ENCODE data around the gene CPN1.
A peak's percentile ranks its signal among the peaks of the same experiment; 100 is the strongest.
"Not testable (repeated sequence)": the region's sequence is repeated elsewhere in the genome, so short reads cannot be mapped to it uniquely, and the experiment has no call there.

CPN1 gene

DNA sequence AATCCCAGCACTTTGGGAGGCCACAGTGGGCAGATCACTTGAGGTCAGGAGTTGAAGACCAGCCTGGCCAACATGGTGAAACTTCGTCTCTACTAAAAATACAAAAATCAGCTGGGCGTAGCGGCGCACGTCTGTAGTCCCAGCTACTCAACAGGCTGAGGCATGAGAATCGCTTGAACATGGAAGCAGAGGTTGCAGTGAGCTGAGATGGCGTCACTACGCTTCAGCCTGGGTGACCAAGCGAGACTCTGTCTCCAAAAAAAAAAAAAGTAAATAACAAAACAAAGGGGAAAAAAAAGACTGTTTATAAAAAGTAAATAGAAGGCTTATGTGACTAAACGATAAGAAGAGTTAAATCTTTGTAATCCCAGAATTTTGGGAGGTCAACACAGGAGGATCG is 56.9 kb downstream of the CPN1 start:
- Mint-ChIP-seq H3K27me3 (no peaks in the 10 kb centered on the region), H3K4me3 (no peak overlapping the region), H3K9me3 (peaks cover 5 to 6% of the 10 kb centered on the region in 2 donors), H3K27ac (no peak overlapping the region), H3K36me3 (peaks cover 5 to 6% of the 10 kb centered on the region in 2 donors), H3K4me1 (peaks cover 7 to 14% of the 10 kb centered on the region in 2 donors)
- DNase-seq (no peak), ATAC-seq (replicated peaks) (no peak)

DNA sequence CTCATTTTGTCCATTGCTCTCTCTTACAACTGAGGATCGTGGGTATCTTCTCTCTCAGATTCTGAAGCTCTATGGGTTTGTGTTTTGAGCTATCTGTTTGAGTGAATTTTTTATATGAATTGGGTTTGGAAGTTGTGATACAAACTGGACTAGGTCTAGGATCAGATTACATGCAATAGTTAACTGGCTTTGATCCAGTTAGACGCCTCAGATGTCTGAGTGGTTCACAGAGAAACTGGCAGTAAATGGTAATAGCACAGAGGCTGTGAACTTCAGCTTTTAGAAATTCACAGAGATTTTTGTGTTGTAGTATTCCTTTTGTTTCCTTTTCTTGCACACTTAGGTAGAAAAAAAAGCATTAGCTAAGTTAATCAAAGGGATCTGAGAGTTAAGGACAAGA is 59.3 kb downstream of the CPN1 start:
- peaks cover 7 to 14% of the 10 kb centered on the region in 2 donors for H3K4me1 Mint-ChIP-seq
- DNase-seq (no peak), ATAC-seq (replicated peaks) (no peak)
- H3K27ac Mint-ChIP-seq: no peak overlapping the region
- no peaks in the 10 kb centered on the region for H3K27me3 Mint-ChIP-seq
- no peak overlapping the region for H3K4me3 Mint-ChIP-seq
- H3K36me3 Mint-ChIP-seq: no peaks in the 10 kb centered on the region
- no peaks in the 10 kb centered on the region for H3K9me3 Mint-ChIP-seq

DNA sequence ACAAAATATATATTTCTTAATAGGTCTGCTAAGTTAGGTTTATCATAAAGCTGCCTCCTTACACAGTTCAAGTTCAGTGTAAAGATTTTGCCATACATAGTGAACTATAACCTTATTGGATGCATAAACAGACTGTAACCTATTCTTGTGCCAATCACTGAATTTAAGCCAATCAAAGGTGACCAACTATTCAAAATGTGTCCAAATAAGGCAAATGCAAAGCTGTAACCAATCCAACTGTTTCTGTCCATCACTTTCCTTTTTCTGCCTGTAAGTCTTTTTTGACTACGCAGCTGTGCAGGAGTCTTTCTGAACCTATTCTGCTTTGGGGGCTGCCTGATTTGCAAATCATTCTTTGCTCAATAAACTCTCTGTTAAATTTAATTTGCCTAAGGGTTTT is 60.3 kb downstream of the CPN1 start:
- no peak for DNase-seq
- no peaks in the 10 kb centered on the region for H3K9me3 Mint-ChIP-seq
- no peak overlapping the region for H3K27ac Mint-ChIP-seq
- peak in 1 of 2 donors; percentile 37 for ATAC-seq (replicated peaks)
- H3K4me1 Mint-ChIP-seq: peaks cover 7 to 14% of the 10 kb centered on the region in 2 donors
- H3K4me3 Mint-ChIP-seq: peak overlapping the region in 1 of 2 donors; percentile 46
- H3K36me3 Mint-ChIP-seq: no peaks in the 10 kb centered on the region
- H3K27me3 Mint-ChIP-seq: no peaks in the 10 kb centered on the region

DNA sequence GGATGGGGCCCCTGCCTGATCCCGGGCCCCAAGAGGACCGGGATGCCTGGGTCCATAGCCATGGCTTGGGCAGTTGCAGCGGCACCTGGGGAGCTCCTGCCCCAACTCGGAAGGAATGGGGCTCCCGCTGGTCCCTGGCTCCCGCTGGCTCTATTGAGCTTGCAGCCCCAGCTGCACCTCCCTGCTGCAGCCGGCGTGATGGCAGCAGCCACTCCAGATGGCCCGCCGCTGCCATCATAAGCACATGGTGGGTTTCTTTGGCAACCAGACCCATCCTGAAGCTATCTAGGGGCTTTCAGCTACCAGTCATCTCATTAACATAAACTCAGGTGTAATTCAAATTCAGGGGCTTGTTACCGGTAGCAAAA is 60.8 kb downstream of the CPN1 start:
- Mint-ChIP-seq H3K27ac (no peak overlapping the region), H3K36me3 (no peaks in the 10 kb centered on the region), H3K9me3 (no peaks in the 10 kb centered on the region), H3K4me1 (peaks cover 7 to 14% of the 10 kb centered on the region in 2 donors), H3K27me3 (no peaks in the 10 kb centered on the region), H3K4me3 (no peak overlapping the region)
- ATAC-seq (replicated peaks) (no peak), DNase-seq (no peak)

DNA sequence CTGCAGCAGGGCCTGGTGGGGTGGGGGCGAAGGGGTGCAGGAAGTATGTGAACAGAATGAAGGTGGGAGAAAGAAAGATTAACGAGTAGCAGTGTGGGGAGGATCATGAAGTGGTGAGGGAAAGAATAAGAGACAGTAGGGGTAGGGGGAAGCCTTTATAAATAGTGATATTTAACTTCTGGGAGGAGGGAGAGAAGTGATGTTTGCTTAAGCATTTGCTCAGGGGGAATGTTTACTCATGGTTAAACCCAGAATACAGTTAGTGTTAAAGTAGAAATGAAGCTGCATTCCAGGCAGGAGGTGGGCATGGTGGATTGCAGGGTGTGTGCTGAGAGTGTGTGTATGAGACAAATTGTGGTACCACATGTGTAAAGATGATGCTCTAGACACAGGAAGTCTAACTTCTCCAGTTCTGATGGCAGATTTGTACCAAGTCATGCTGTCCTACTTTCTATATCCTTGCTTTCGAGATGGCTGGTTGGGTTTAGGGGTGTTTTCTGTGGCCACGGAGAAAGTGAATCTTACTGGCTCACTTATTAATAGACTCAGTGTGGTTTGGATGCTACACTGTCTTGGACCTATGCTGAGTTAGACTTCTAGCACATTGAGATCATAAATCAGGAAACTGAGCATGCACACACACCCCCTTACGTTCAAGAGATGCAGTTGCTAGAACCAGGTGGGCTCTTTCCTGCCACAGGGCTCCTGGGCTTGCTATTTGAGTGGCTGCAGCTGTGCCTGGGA is 61.4 kb downstream of the CPN1 start:
- ATAC-seq (replicated peaks): peak; percentile 85 to 91
- H3K27me3 Mint-ChIP-seq: no peaks in the 10 kb centered on the region
- peaks cover 9 to 20% of the 10 kb centered on the region in 2 donors for H3K4me1 Mint-ChIP-seq
- no peaks in the 10 kb centered on the region for H3K9me3 Mint-ChIP-seq
- H3K36me3 Mint-ChIP-seq: no peaks in the 10 kb centered on the region
- no peak for DNase-seq
- no peak overlapping the region for H3K27ac Mint-ChIP-seq
- no peak overlapping the region for H3K4me3 Mint-ChIP-seq

DNA sequence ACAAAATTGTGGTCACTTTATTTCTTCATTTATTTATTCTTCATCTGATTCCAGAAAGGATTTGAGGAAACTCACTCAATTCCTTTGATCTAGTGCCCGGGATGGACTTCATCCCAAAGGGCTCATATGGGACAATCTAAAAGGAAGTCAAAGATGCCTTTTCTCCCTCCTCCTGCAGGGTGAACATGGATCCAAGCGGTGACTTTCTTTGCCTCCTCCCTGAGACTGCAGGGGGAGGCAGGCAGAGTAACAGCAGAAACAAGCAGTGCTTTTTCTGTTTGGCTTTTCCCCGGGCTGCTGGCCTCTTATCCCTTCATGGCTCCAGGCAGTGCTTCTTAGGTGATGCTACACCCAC is 61.9 kb downstream of the CPN1 start:
- no peaks in the 10 kb centered on the region for H3K9me3 Mint-ChIP-seq
- no peaks in the 10 kb centered on the region for H3K36me3 Mint-ChIP-seq
- DNase-seq: no peak
- H3K27ac Mint-ChIP-seq: no peak overlapping the region
- H3K4me3 Mint-ChIP-seq: no peak overlapping the region
- H3K4me1 Mint-ChIP-seq: peaks cover 11 to 24% of the 10 kb centered on the region in 2 donors
- no peak for ATAC-seq (replicated peaks)
- no peaks in the 10 kb centered on the region for H3K27me3 Mint-ChIP-seq

DNA sequence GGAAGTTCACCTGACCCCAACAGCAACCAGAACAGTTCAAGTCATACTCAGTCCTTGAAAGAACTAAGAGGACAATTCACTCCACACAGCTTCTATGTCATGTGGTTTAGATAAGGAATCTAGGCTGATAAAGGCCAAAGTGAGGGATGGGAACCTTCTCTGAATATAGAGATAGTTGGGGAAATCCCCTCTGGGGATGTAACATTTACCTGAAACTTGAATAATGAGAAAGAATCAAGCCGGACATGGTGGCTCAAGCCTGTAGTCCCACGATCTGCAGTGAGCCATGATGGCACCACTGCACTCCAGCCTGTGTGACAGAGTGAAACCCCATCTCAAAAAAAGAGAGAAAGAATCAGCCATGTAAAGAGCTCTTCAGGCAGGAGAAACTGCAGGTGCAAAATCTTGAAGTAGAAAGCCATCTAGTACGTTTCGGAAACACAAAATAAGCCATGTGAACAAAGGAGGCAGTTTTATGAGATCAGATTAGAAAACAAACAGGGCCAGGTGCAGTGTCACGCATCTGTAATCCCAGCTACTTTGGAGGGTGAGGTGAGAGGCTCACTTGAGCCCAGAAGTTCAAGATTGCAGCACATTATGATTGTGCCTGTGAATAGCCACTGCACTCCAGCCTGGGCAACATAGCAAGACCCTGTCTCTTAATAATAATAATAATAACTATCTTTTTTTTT is 67.5 kb downstream of the CPN1 start:
- peaks cover 25 to 43% of the 10 kb centered on the region in 2 donors for H3K4me1 Mint-ChIP-seq
- H3K27ac Mint-ChIP-seq: peak overlapping the region; percentile 95
- peak overlapping the region; percentile 69 to 76 for H3K4me3 Mint-ChIP-seq
- H3K27me3 Mint-ChIP-seq: no peaks in the 10 kb centered on the region
- peak; percentile 78 to 79 for ATAC-seq (replicated peaks)
- H3K9me3 Mint-ChIP-seq: no peaks in the 10 kb centered on the region
- H3K36me3 Mint-ChIP-seq: no peaks in the 10 kb centered on the region
- DNase-seq: peak; percentile 47

DNA sequence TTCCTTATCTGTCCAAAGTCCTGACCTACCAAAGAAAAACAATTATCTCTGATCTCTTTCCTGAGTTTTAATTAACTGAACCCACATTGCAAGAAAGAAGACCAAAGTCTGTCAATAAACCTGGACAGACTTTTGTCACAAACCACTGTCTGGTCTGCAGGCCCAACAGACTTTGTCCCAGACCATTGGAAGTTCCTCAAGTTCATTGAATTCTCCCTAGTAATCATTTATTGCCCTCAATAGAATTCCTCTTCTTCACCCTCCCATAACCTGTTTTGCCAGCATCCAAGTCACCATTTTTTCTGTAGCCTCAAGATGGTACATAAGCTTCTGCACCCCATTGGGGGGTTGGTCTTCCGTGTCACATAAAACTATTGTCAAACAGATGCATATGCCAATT is 68.0 kb downstream of the CPN1 start:
- ATAC-seq (replicated peaks): no peak
- H3K27ac Mint-ChIP-seq: peak overlapping the region; percentile 95
- H3K4me3 Mint-ChIP-seq: no peak overlapping the region

DNA sequence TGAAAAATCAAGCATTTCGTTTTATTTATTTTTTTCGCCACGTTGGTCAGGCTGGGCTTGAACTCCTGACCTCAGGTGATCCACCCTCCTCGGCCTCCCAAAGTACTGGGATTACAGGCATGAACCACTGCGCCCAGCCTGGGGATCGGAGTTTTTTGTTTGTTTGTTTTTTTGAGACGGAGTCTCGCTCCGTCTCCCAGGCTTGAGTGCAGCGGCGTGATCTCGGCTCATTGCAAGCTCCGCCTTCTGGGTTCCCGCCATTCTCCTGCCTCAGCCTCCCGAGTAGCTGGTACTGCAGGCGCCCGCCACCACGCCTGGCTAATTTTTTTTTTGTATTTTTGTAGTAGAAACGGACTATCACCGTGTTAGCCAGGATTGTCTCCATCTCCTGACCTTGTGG is 69.8 kb downstream of the CPN1 start:
- peaks cover 38 to 63% of the 10 kb centered on the region in 2 donors for H3K4me1 Mint-ChIP-seq
- DNase-seq; H3K27ac Mint-ChIP-seq; H3K4me3 Mint-ChIP-seq; H3K27me3 Mint-ChIP-seq; H3K36me3 Mint-ChIP-seq; H3K9me3 Mint-ChIP-seq; ATAC-seq (replicated peaks): not testable (repeated sequence)

More for the DNA sequence above, 68.0 kb downstream of the CPN1 start:
- no peaks in the 10 kb centered on the region for H3K27me3 Mint-ChIP-seq
- no peak for DNase-seq
- peaks cover 28 to 47% of the 10 kb centered on the region in 2 donors for H3K4me1 Mint-ChIP-seq
- no peaks in the 10 kb centered on the region for H3K9me3 Mint-ChIP-seq
- H3K36me3 Mint-ChIP-seq: no peaks in the 10 kb centered on the region

DNA sequence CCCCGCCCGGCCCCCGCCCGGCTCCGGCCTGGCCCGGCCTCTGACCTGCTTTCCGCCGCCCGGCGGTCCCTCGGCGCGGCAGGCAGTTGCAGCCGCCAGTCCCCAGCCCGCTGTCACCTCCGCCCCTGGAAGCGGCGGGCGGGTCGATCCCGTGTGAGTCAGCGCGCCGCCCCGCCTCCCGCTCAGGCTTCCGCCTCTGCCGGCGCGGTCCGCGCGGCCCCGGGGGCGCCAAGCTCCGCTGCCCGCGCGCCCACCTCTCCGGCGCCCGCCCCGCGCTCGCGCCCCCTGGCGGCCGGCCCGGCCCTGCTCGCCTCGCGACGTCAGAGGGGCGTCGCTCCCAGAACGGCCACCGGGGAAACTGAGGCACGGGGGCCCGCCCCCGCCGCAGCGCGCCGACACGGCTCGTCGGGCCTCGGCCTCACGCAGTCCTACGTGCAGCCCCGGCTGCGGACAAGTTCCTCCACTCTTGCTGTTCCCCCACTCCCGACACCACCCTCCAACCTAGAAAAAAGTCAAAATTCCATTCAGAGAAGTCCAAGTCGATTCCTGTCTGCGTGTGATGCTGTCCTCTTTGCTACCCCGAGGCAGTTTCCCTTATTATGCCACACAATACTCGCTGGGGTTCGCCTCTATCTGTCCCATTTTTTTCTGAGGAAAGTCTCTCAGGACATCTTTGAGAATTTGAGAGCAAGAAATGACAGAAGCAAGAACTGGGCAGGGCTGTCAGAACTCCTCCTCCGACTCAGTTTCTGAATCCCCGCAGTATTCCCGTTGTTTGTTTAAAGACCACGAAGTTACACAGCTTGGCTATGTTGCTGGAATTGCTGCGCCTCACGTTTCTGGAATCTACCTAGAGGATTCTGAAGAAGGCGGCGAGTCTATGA is 71.6 kb downstream of the CPN1 start, which contains the start of gene DNMBP:
DNMBP (minus strand) TSS at position 155 of the 884 bp plus-strand sequence. CDS start 37,823 bp downstream, outside the sequence.
- peak; percentile 78 for DNase-seq
- Mint-ChIP-seq H3K27ac (peak within 1 kb of the TSS; percentile 95), H3K4me3 (peak within 1 kb of the TSS; percentile 94 to 96), H3K27me3 (no peaks in the 10 kb centered on the region), H3K36me3 (peaks cover 0 to 1% of the 10 kb centered on the region in 2 donors), H3K9me3 (no peaks in the 10 kb centered on the region), H3K4me1 (peaks cover 51 to 75% of the 10 kb centered on the region in 2 donors)
- ATAC-seq (replicated peaks): peak; percentile 81 to 84

DNA sequence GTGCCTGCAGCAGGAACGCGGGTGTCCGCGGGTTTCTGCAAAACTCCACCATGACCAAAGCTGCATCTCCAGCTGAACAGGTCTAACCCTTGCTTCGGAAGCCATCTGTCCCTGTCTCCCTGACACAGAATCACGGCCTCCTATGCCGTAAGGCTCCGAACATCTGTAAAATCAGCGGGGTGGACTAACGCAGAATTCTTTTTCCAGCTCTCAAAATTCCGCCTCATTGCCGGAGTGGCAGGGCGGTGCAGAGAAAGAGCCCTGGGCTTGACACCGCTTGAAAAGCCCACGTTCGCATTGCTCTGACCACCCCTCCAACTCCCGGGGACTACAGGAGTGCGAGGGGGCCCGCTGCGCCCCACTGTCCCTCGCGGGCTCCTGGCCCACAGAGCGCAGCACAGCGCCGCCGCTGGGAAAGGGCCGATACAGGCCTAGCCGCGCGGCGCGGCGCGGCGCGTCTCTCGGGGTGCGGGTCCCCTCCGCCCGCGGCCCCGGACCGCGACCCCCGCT is 72.3 kb downstream of the CPN1 start:
- peak overlapping the region; percentile 94 to 96 for H3K4me3 Mint-ChIP-seq
- peak overlapping the region; percentile 82 for H3K27ac Mint-ChIP-seq
- H3K9me3 Mint-ChIP-seq: no peaks in the 10 kb centered on the region
- peaks cover 0 to 1% of the 10 kb centered on the region in 2 donors for H3K36me3 Mint-ChIP-seq
- H3K27me3 Mint-ChIP-seq: no peaks in the 10 kb centered on the region
- DNase-seq: no peak
- peaks cover 50 to 72% of the 10 kb centered on the region in 2 donors for H3K4me1 Mint-ChIP-seq
- peak; percentile 63 to 67 for ATAC-seq (replicated peaks)

DNA sequence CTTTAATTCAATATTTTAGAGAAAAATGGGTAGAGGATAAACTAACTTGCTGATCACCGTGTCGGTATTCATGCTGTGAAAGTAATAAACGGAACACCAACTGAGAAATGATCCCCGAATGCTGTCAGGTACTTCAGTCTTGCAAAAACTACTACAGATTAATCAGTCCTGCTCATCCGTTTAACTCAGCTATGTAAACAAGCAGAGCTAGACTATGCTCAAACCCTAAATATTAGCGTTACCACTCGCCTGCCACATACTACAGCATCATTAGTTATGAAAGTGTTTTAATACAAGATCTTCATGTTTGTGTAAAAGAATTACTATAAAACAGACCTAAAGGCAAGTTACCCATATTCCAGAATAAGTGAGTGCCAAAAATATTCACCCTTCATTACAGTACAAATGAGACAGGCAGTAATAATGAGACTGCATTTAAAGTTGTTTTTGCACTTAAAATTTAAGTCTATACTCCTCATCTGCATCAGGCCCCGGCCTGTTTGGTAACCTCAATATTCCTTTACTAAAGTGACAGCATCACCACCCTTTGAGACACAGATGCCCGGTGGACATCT is 72.9 kb downstream of the CPN1 start:
- peak overlapping the region; percentile 94 to 96 for H3K4me3 Mint-ChIP-seq
- H3K36me3 Mint-ChIP-seq: peaks cover 0 to 1% of the 10 kb centered on the region in 2 donors
- H3K27me3 Mint-ChIP-seq: no peaks in the 10 kb centered on the region
- H3K27ac Mint-ChIP-seq: peak overlapping the region; percentile 82
- DNase-seq (no peak), ATAC-seq (replicated peaks) (no peak)
- no peaks in the 10 kb centered on the region for H3K9me3 Mint-ChIP-seq
- peaks cover 44 to 67% of the 10 kb centered on the region in 2 donors for H3K4me1 Mint-ChIP-seq

DNA sequence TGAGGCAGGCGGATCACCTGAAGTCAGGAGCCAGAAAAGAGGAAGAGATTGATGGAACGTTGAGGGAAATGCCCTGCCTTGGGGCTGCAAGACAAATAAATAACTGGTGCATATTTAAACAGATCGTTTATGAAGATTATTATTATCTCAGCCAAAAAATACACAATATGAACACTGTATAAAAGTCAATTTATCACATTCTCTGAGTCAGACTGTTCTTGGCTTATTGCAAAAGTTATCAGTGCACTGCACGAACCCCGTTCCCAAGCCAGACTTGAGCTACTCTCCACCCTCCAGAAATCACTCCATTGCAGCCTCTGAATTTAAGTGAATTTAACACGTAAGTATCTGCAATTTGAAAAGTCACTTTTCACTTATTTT is 73.5 kb downstream of the CPN1 start:
- peaks cover 0 to 2% of the 10 kb centered on the region in 2 donors for H3K36me3 Mint-ChIP-seq
- H3K4me3 Mint-ChIP-seq: peak overlapping the region; percentile 58 to 94
- no peaks in the 10 kb centered on the region for H3K9me3 Mint-ChIP-seq
- peak overlapping the region; percentile 34 for H3K27ac Mint-ChIP-seq
- ATAC-seq (replicated peaks) (no peak), DNase-seq (no peak)
- peaks cover 40 to 63% of the 10 kb centered on the region in 2 donors for H3K4me1 Mint-ChIP-seq
- no peaks in the 10 kb centered on the region for H3K27me3 Mint-ChIP-seq

Data from stimulated activated naive B cell treated with anti-CD40 and anti-IgM and Interleukin-4, amounts not matched to agents 10 μg/mL and 1 μg/mL and 100 μg/mL, for 72 hours (primary cell).